HK-2 (cell line): ENCODE measurements around the gene AK9.
"Not testable (repeated sequence)": the region's sequence is repeated elsewhere in the genome, so short reads cannot be mapped to it uniquely, and the experiment has no call there.

ENCODE experiments used
- DNase-seq: peaks from one replicate; pipeline ENCODE4 v3.0.0-alpha.2; 2018; ENCODE audit not compliant: unreplicated experiment

Gene AK9

GRCh38 chr6:109696355-109696754 lies 5.4 kb upstream of the AK9 start:
- no peak for DNase-seq

GRCh38 chr6:109695468-109695867 lies 4.5 kb upstream of the AK9 start:
- no peak for DNase-seq

GRCh38 chr6:109693111-109693510 lies 2.1 kb upstream of the AK9 start:
- DNase-seq, result no peak

GRCh38 chr6:109690373-109690736 lies 647 bp downstream of the AK9 start:
- no peak for DNase-seq

GRCh38 chr6:109687271-109687761 lies 3.7 kb downstream of the AK9 start:
- DNase-seq, result peak; percentile 41

GRCh38 chr6:109686566-109687265 lies 4.3 kb downstream of the AK9 start:
- no peak for DNase-seq

GRCh38 chr6:109678661-109679505 lies 12.1 kb downstream of the AK9 start:
- not testable (repeated sequence) for DNase-seq

GRCh38 chr6:109678240-109678639 lies 12.8 kb downstream of the AK9 start:
- no peak for DNase-seq

- no peak for DNase-seq
Observed at GRCh38 chr6:109676724-109677123, 14.3 kb downstream of the AK9 start.

- no peak for DNase-seq
Observed at GRCh38 chr6:109672839-109673238, 18.2 kb downstream of the AK9 start.

- DNase-seq, result no peak
Observed at GRCh38 chr6:109672175-109672574, 18.8 kb downstream of the AK9 start.

GRCh38 chr6:109671733-109672132 lies 19.3 kb downstream of the AK9 start:
- no peak for DNase-seq

- no peak for DNase-seq
Observed at GRCh38 chr6:109669811-109670210, 21.2 kb downstream of the AK9 start.

- no peak for DNase-seq
Observed at GRCh38 chr6:109662192-109662591, 28.8 kb downstream of the AK9 start.

- no peak for DNase-seq
Observed at GRCh38 chr6:109660526-109661320, 30.3 kb downstream of the AK9 start.

GRCh38 chr6:109655761-109656262 lies 35.2 kb downstream of the AK9 start:
- DNase-seq, result no peak

GRCh38 chr6:109653264-109653663 lies 37.7 kb downstream of the AK9 start:
- no peak for DNase-seq

GRCh38 chr6:109644131-109644530 lies 46.9 kb downstream of the AK9 start:
- no peak for DNase-seq

GRCh38 chr6:109632405-109632804 lies 58.6 kb downstream of the AK9 start:
- no peak for DNase-seq

- DNase-seq, result no peak
Observed at GRCh38 chr6:109631403-109631802, 59.6 kb downstream of the AK9 start.

- DNase-seq, result no peak
Observed at GRCh38 chr6:109628158-109629000, 62.6 kb downstream of the AK9 start.
